Smooth muscle cell (in vitro differentiated cells): ENCODE results near the gene MSI1. TPM values are rescaled to one million over a fixed set of nuclear protein-coding genes. Genes with fewer than 3 reads are reported as not detected.

Source experiments
- DNase-seq: peaks from one replicate; lab custom pipeline; 2025; ENCODE audit not compliant: unreplicated experiment; lab: John Stamatoyannopoulos, UW
- H2AFZ ChIP-seq: fragments of 200-600 bp; sonication (generic); 2 replicates; pipeline ENCODE4 v1.6.0; 2016; ENCODE audit warnings: antibody characterized with exemption, low read depth, mild to moderate bottlenecking
- H3F3A ChIP-seq: fragments of 200-600 bp; sonication (generic); 2 replicates; pipeline ENCODE4 v1.6.0; 2017; ENCODE audit warnings: antibody characterized with exemption, low read depth
- H3K27ac ChIP-seq: fragments of 200-600 bp; sonication (generic); 2 replicates; pipeline ENCODE4 v1.5.1; 2016; ENCODE audit warnings: low read depth, mild to moderate bottlenecking
- H3K27me3 ChIP-seq: fragments of 200-600 bp; sonication (generic); 2 replicates; pipeline ENCODE4 v1.6.1; 2016; ENCODE audit warnings: low read depth, mild to moderate bottlenecking
- H3K36me3 ChIP-seq: fragments of 200-600 bp; sonication (generic); 2 replicates; pipeline ENCODE4 v1.5.1; 2016; ENCODE audit warnings: low read depth
- H3K4me1 ChIP-seq: fragments of 200-600 bp; sonication (generic); 2 replicates; pipeline ENCODE4 v1.5.1; 2016; ENCODE audit warnings: low read depth
- H3K4me2 ChIP-seq: fragments of 200-600 bp; sonication (generic); 2 replicates; pipeline ENCODE4 v1.6.0; 2016; ENCODE audit warnings: mild to moderate bottlenecking
- H3K4me3 ChIP-seq: fragments of 200-600 bp; sonication (generic); 2 replicates; pipeline ENCODE4 v1.5.1; 2016; ENCODE audit warnings: mild to moderate bottlenecking
- H3K79me2 ChIP-seq: fragments of 200-600 bp; sonication (generic); 2 replicates; pipeline ENCODE4 v1.6.0; 2016; ENCODE audit warnings: low read depth, mild to moderate bottlenecking
- H3K9ac ChIP-seq: fragments of 200-600 bp; sonication (generic); 2 replicates; pipeline ENCODE4 v1.6.0; 2016; ENCODE audit warnings: low read depth
- H3K9me3 ChIP-seq: fragments of 200-600 bp; sonication (generic); replicated peaks from 2 replicates; pipeline ENCODE4 v1.5.1; 2016; ENCODE audit warnings: low read depth
- H4K20me1 ChIP-seq: fragments of 200-600 bp; sonication (generic); 2 replicates; pipeline ENCODE4 v1.6.0; 2016; ENCODE audit warnings: low read depth
- CTCF ChIP-seq: fragments of 200-600 bp; sonication (generic); IDR thresholded peaks from 2 replicates; pipeline ENCODE4 v1.5.1; 2017; ENCODE audit warnings: borderline replicate concordance, mild to moderate bottlenecking, antibody characterized with exemption; ENCODE audit not compliant: insufficient read depth, poor library complexity, severe bottlenecking
- WGBS: methylation state at CpG from one replicate; pipeline ENCODE4 v1.1.7; 2016; ENCODE audit warnings: low lambda C conversion rate; 5-methylcytosine and 5-hydroxymethylcytosine counted together
- polyA plus RNA-seq: library from polyadenylated mRNA; unstranded; fragments of >200 nt; fragmentation: Nextera tagmentation; extraction: Ambion mirVana; gene quantifications from 2 replicates; pipeline ENCODE4 v1.2.1, GENCODE V29; 2016
- total RNA-seq: library from RNA; depleted of rRNA; stranded (reverse); fragments of >200 nt; gene quantifications from 2 replicates; pipeline ENCODE4 v1.2.3, GENCODE V29; 2014

The MSI1 gene
- total RNA-seq: 1.2 and 1.3 TPM in 2 replicates
- polyA plus RNA-seq: 5.0 and 6.8 TPM in 2 replicates

- Histone ChIP-seq H3K9ac (peak within 1 kb of the TSS; percentile 51), H3F3A (no peaks in the 10 kb centered on the region), H3K27ac (no peak within 1 kb of the TSS), H3K27me3 (peaks cover 38% of the 10 kb centered on the region), H4K20me1 (no peaks in the 10 kb centered on the region), H3K4me3 (peak within 1 kb of the TSS; percentile 82), H2AFZ (peak within 1 kb of the TSS; percentile 75), H3K79me2 (no peaks in the 10 kb centered on the region), H3K36me3 (no peaks in the 10 kb centered on the region), H3K4me1 (peaks cover 9% of the 10 kb centered on the region), H3K4me2 (peak within 1 kb of the TSS; percentile 98), H3K9me3 (no peaks in the 10 kb centered on the region)
- no peak for TF ChIP-seq CTCF
- no peak for DNase-seq
- 0% methylated on average over 13 of the region's 119 CpGs for WGBS
Observed at GRCh38 chr12:120368789-120369602, at the start of gene MSI1. Gene MSI1 (minus strand): TSS chr12:120369164. CDS start chr12:120369091, 73 bp downstream.

- DNase-seq: no peak
- Histone ChIP-seq H3K27ac (no peak overlapping the region), H3K4me1 (peaks cover 8% of the 10 kb centered on the region), H3K79me2 (no peaks in the 10 kb centered on the region), H3K27me3 (no peaks in the 10 kb centered on the region), H3K9ac (no peak overlapping the region), H3K4me3 (no peak overlapping the region), H3K36me3 (no peaks in the 10 kb centered on the region), H4K20me1 (no peaks in the 10 kb centered on the region), H3K9me3 (no peaks in the 10 kb centered on the region), H2AFZ (no peak overlapping the region), H3K4me2 (no peak overlapping the region), H3F3A (no peaks in the 10 kb centered on the region)
- WGBS: 79% methylated on average over 4 of the region's 4 CpGs
- TF ChIP-seq CTCF: no peak
Observed at GRCh38 chr12:120417917-120418580, 49.1 kb upstream of the MSI1 start.

GRCh38 chr12:120416490-120417216, 47.7 kb upstream of the MSI1 start:
- Histone ChIP-seq H3F3A (no peaks in the 10 kb centered on the region), H3K27ac (no peak overlapping the region), H3K4me2 (no peak overlapping the region), H3K9ac (no peak overlapping the region), H3K79me2 (no peaks in the 10 kb centered on the region), H3K36me3 (no peaks in the 10 kb centered on the region), H2AFZ (no peak overlapping the region), H3K27me3 (no peaks in the 10 kb centered on the region), H3K4me3 (no peak overlapping the region), H3K4me1 (peaks cover 11% of the 10 kb centered on the region), H4K20me1 (no peaks in the 10 kb centered on the region), H3K9me3 (no peaks in the 10 kb centered on the region)
- 88% methylated on average over 7 of the region's 7 CpGs for WGBS
- TF ChIP-seq CTCF: no peak
- DNase-seq: no peak
